HG03442 (cell line): Measurements from ENCODE around the gene KCNQ1.

Source experiments
- ATAC-seq: cut with Tn5 transposase; IDR thresholded peaks from one replicate; pipeline ENCODE4 v1.9.1; 2021; ENCODE audit warnings: mild to moderate bottlenecking, moderate library complexity; ENCODE audit not compliant: unreplicated experiment

The KCNQ1 gene

GRCh38 chr11:2738551-2739431 lies 294.0 kb downstream of the KCNQ1 start:
- ATAC-seq: no peak

- ATAC-seq: no peak
Observed at GRCh38 chr11:2739531-2740274, 294.9 kb downstream of the KCNQ1 start.

- no peak for ATAC-seq
Observed at GRCh38 chr11:2740275-2740940, 295.6 kb downstream of the KCNQ1 start.

GRCh38 chr11:2741006-2741376 lies 296.2 kb downstream of the KCNQ1 start:
- ATAC-seq: no peak

- no peak for ATAC-seq
Observed at GRCh38 chr11:2741377-2742131, 296.7 kb downstream of the KCNQ1 start.

GRCh38 chr11:2742201-2742600 lies 297.4 kb downstream of the KCNQ1 start:
- ATAC-seq: no peak

GRCh38 chr11:2742611-2743426 lies 298.0 kb downstream of the KCNQ1 start:
- ATAC-seq: no peak

GRCh38 chr11:2743427-2744110 lies 298.8 kb downstream of the KCNQ1 start:
- ATAC-seq: no peak

- ATAC-seq: no peak
Observed at GRCh38 chr11:2744166-2744565, 299.4 kb downstream of the KCNQ1 start.

GRCh38 chr11:2745511-2745910 lies 300.7 kb downstream of the KCNQ1 start:
- ATAC-seq: no peak

- ATAC-seq: no peak
Observed at GRCh38 chr11:2746401-2747247, 301.8 kb downstream of the KCNQ1 start.

GRCh38 chr11:2747248-2748027 lies 302.6 kb downstream of the KCNQ1 start:
- ATAC-seq: no peak

GRCh38 chr11:2748061-2748813 lies 303.4 kb downstream of the KCNQ1 start:
- ATAC-seq: no peak

- no peak for ATAC-seq
Observed at GRCh38 chr11:2748814-2749554, 304.2 kb downstream of the KCNQ1 start.

GRCh38 chr11:2750101-2750681 lies 305.4 kb downstream of the KCNQ1 start:
- no peak for ATAC-seq
